ENCODE results near the gene SLC6A1.

DNA sequence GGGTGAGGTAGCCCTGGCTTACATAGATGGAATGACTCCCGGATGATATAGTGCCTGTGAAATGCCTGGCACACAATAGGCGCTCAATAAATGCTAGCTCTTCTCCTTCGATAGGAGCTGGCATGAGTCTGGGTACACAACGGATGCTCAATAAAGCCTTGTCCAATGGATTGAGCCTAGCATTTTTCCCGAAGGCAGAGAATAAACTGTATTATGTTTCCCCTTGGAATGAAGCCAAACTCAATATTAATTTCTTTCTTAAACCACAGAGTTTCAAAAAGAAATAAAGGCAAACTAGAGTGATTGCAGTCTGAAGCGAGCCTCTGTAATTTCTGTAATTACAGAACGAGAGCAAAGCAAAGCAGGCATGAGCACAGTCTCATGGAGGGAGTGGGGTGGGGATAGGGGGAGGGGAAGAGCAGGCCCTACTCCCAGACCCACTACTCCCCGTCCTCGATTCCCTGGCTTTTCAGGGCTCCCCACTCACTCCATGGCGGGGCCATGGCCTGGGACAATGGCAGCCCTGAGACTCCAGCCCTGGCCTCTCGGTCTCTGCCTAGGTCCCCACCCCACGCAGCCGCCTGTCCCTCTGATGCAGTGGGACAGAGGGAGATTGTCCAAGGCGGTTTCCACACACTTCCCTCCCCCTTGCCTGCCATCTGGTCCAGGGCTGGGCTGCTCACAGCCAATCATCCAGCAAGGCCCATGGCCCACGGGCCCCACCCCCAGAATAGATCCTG is 18.0 kb downstream of the SLC6A1 start:
- TF ChIP-seq EZH2 (IDR thresholded peaks at IDR 0.05; ENCODE audit: borderline replicate concordance, low read depth, low read length, poor library complexity, severe bottlenecking), result no peak
- TF ChIP-seq, protein P1, sequence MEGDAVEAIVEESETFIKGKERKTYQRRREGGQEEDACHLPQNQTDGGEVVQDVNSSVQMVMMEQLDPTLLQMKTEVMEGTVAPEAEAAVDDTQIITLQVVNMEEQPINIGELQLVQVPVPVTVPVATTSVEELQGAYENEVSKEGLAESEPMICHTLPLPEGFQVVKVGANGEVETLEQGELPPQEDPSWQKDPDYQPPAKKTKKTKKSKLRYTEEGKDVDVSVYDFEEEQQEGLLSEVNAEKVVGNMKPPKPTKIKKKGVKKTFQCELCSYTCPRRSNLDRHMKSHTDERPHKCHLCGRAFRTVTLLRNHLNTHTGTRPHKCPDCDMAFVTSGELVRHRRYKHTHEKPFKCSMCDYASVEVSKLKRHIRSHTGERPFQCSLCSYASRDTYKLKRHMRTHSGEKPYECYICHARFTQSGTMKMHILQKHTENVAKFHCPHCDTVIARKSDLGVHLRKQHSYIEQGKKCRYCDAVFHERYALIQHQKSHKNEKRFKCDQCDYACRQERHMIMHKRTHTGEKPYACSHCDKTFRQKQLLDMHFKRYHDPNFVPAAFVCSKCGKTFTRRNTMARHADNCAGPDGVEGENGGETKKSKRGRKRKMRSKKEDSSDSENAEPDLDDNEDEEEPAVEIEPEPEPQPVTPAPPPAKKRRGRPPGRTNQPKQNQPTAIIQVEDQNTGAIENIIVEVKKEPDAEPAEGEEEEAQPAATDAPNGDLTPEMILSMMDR (conservative IDR thresholded peaks at IDR 0.05; ENCODE audit: low read depth, low read length), result no peak
